ENCODE measurements around the gene TOR1B.

- TF ChIP-seq CTCF (tag by site-specific recombination; IDR thresholded peaks at IDR 0.05) (no peak), HOXD13 (CRISPR knock-in tag; IDR thresholded peaks at IDR 0.05; ENCODE audit: borderline replicate concordance) (no peak), ZNF629 (tag by site-specific recombination; IDR thresholded peaks at IDR 0.05) (no peak), ELK4 (IDR thresholded peaks at IDR 0.05; ENCODE audit: borderline replicate concordance, low read depth, low read length) (no peak), INSM2 (tag by site-specific recombination; IDR thresholded peaks at IDR 0.05) (no peak), ZBTB26 (tag by site-specific recombination; optimal IDR thresholded peaks at IDR 0.05) (no peak)
Observed at GRCh38 chr9:129774791-129775447, 28.1 kb upstream of the TOR1B start.
